C4-2B (cell line): Measurements from ENCODE around the gene ISYNA1.

Experiments
- CTCF ChIP-seq: fragments of 450-650 bp; conservative IDR thresholded peaks from 2 replicates; pipeline ENCODE4 v1.5.1; 2017; ENCODE audit warnings: mild to moderate bottlenecking
- ZFX ChIP-seq: fragments of 450-650 bp; IDR thresholded peaks from 2 replicates; pipeline ENCODE4 v1.6.1; 2017

- no peak for TF ChIP-seq CTCF
- no peak for TF ChIP-seq ZFX
These were observed 28.0 kb upstream of the ISYNA1 start for GRCh38 chr19:18465964-18466339.
